Activated CD4-positive, alpha-beta T cell treated with anti-CD3 and anti-CD28 coated beads for 36 hours (primary cell): ENCODE measurements around the gene SLC2A3. TPM values are rescaled to one million over a fixed set of nuclear protein-coding genes. Genes with fewer than 3 reads are reported as not detected.
"Not testable (repeated sequence)": the region's sequence is repeated elsewhere in the genome, so short reads cannot be mapped to it uniquely, and the experiment has no call there.

Experiments used
- ATAC-seq: fragments of 200-7000 bp; cut with Tn5 transposase; one replicate; pipeline ENCODE4 v1.10.0; 2021; ENCODE audit warnings: mild to moderate bottlenecking, moderate library complexity
- CTCF ChIA-PET: fragments of 350-600 bp; sonication (Branson Sonifier 250); formaldehyde crosslinking; loops from one replicate; lab custom pipeline; 2021; ENCODE audit warnings: antibody characterized with exemption; lab: Charles Lee
- POLR2A ChIA-PET: fragments of 350-600 bp; sonication (Branson Sonifier 250); formaldehyde crosslinking; loops from one replicate; lab custom pipeline; 2021; ENCODE audit warnings: antibody characterized with exemption, inconsistent platforms; lab: Charles Lee
- DNase-seq: peaks from one replicate; pipeline ENCODE4 v3.0.0-alpha.2; 2020
- H3K27ac Mint-ChIP-seq: one replicate; pipeline ENCODE4 v1.8.0; 2021; ENCODE audit warnings: mixed read lengths
- H3K27me3 Mint-ChIP-seq: one replicate; pipeline ENCODE4 v1.8.0; 2021; ENCODE audit warnings: mixed read lengths
- H3K36me3 Mint-ChIP-seq: one replicate; pipeline ENCODE4 v1.8.0; 2021; ENCODE audit warnings: low read depth, mixed read lengths
- H3K4me1 Mint-ChIP-seq: one replicate; pipeline ENCODE4 v1.8.0; 2021; ENCODE audit warnings: mixed read lengths
- H3K4me3 Mint-ChIP-seq: one replicate; pipeline ENCODE4 v1.8.0; 2021; ENCODE audit warnings: mild to moderate bottlenecking, moderate library complexity, mixed read lengths
- H3K9me3 Mint-ChIP-seq: one replicate; pipeline ENCODE4 v1.8.0; 2021; ENCODE audit warnings: low read depth, mixed read lengths
- intact Hi-C, 2 experiments: fragments of 100-400 bp; cut with DNase I in 1 of 2; cut with micrococcal nuclease in 1 of 2; formaldehyde crosslinking; loops; one replicate each; pipeline versions ENCODE4 v1.14.2 to v1.15.1; 2022 to 2024; cut with DNase I, micrococcal nuclease
- total RNA-seq, 2 experiments: library from RNA; stranded (reverse); gene quantifications; one replicate each; pipeline ENCODE4 v1.2.3, GENCODE V29; 2021

SLC2A3 gene
- total RNA-seq, result 100 to 1,000 TPM; 396 to 511 TPM

DNA sequence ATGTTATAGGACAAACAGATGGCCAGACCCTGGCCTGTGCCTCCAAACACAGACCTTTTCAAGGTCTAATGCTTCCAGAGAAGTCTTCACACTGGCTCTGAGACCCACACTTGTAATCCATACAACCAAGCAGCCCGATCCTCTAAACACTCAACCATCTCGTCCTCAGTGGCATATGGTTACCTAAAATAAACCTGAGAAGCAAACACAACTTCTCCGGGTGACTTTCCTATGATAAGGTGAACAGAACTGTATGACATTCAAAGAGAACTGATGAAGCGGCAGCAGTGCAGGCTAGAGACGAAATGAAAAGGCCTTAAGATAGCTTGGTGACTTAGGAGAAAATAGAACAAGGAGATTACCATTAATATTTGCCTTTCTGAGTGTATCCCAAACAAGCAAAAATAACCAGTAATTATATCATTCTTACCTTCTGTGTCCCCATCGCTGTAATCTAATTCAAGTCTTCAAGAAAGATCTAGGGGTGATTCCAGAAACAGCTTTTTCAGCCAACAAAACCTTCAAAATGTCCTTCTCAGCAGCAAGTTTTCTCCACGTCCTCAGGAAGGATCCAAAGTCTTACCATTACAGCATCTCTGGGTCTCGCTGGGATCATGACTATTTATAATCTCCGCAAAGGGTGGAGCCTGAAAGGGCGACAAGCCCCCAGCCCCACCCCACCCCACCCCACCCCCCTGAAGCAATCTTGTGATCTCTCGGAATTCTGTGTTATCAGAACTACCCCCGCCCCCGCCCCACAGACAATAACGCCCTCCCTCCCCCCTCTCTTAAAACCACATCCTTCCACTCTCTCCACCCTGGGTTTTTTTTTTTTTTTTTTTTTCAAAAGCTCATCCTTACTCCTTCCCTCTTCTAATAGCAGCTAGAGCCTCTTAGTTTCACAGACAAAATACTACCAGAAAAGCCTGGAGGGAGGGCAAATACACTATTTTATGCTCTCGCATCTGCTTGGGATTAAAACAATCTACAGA is at the start of gene SLC2A3:
Gene SLC2A3, minus strand, starts transcription at position 598 of the 992 bp plus-strand sequence. Its CDS starts 153 bp downstream, at position 445.
- no peak within 1 kb of the TSS for H3K27ac Mint-ChIP-seq
- ATAC-seq, result peak; percentile 78

GRCh38 chr12:7984900-7985299 is 48.9 kb upstream of the SLC2A3 start:
- Mint-ChIP-seq H3K9me3 (no peaks in the 10 kb centered on the region), H3K4me1 (peaks cover 17% of the 10 kb centered on the region), H3K27me3 (no peaks in the 10 kb centered on the region), H3K27ac (no peak overlapping the region), H3K4me3 (no peak overlapping the region), H3K36me3 (no peaks in the 10 kb centered on the region)
- DNase-seq, result no peak
- intact Hi-C loops, result no loop called here
- ATAC-seq, result no peak
- ChIA-PET POLR2A (no interaction called here), CTCF (interaction anchor here (0.7 to 1.2 kb wide), 2 partner anchors 24 to 52 kb away, joined by 3 to 5 read pairs; no protein-coding TSS in a partner anchor)

More for the DNA sequence above, at the start of gene SLC2A3:
- ChIA-PET POLR2A (interaction anchor here (0.6 to 4.1 kb wide), 5 partner anchors 24 to 132 kb away, joined by 3 to 115 read pairs (median 6); no protein-coding TSS in a partner anchor), CTCF (interaction anchor here (0.6 to 10.2 kb wide), 7 partner anchors 23 to 142 kb away, joined by 3 to 210 read pairs (median 5); no protein-coding TSS in a partner anchor)
- intact Hi-C loops, result loop anchor here (1.0 to 10.0 kb wide), 9 partner anchors 24 to 1821 kb away; partner anchors contain the start of genes NECAP1 (in 2 of the 2), GAPDH (in 1 of the 2) and PTPN6 (in 1 of the 2)
- Mint-ChIP-seq H3K9me3 (no peaks in the 10 kb centered on the region), H3K36me3 (peaks cover 8% of the 10 kb centered on the region), H3K27me3 (no peaks in the 10 kb centered on the region), H3K4me3 (no peak within 1 kb of the TSS), H3K4me1 (peaks cover 15% of the 10 kb centered on the region)
- peak; percentile 85 for DNase-seq

GRCh38 chr12:7983460-7983859 is 47.5 kb upstream of the SLC2A3 start:
- H3K4me1 Mint-ChIP-seq, H3K4me3 Mint-ChIP-seq, POLR2A ChIA-PET, ATAC-seq, H3K27me3 Mint-ChIP-seq, H3K27ac Mint-ChIP-seq, H3K36me3 Mint-ChIP-seq, DNase-seq, H3K9me3 Mint-ChIP-seq, intact Hi-C loops: not testable (repeated sequence)
- CTCF ChIA-PET, result interaction anchor here (0.6 kb wide), 1 partner anchor 82 kb away, joined by 3 read pairs; no protein-coding TSS in a partner anchor

DNA sequence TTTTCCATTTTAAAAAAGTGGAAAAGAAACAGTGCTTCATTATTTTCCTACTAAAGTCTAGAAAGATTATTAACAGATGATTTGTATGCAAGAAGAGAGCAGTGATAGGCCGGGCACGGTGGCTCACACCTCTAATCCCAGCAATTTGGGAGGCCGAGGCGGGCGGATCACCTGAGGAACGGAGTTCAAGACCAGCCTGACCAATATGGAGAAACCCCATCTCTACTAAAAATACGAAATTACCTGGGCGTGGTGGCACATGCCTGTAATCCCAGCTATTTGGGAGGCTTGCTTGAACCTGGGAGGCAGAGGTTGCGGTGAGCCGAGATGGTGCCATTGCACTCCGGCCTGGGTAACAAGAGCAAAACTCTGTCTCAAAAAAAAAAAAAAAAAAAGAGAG is 47.0 kb upstream of the SLC2A3 start:
- intact Hi-C loops, H3K4me3 Mint-ChIP-seq, H3K4me1 Mint-ChIP-seq, POLR2A ChIA-PET, H3K27me3 Mint-ChIP-seq, H3K36me3 Mint-ChIP-seq, ATAC-seq, DNase-seq, H3K9me3 Mint-ChIP-seq, H3K27ac Mint-ChIP-seq: not testable (repeated sequence)
- CTCF ChIA-PET, result interaction anchor here (1.5 kb wide), 1 partner anchor 77 kb away, joined by 5 read pairs; no protein-coding TSS in a partner anchor

DNA sequence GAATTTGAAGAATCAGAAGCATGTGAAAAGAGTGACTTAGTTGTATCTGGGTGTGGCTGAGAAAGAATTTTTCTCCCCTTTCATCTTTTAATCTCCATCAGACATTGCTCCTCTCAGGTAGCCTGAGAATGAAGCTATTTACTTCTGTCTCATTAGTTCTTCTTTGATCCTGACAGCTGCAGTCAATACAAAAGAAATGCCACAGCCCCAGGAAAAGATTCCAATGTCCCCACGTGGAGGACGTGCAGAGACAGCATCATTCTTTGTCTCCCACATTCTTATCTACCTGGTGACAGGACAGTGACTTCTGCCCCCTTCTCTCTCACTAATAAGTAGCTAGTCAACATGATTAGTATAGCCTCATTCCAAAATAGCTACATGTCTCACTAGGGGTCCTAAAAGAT is 46.3 kb upstream of the SLC2A3 start:
- H3K4me3 Mint-ChIP-seq, H3K9me3 Mint-ChIP-seq, DNase-seq, H3K4me1 Mint-ChIP-seq, H3K27ac Mint-ChIP-seq, ATAC-seq, intact Hi-C loops, H3K27me3 Mint-ChIP-seq, POLR2A ChIA-PET, H3K36me3 Mint-ChIP-seq: not testable (repeated sequence)
- CTCF ChIA-PET, result interaction anchor here (1.2 to 1.5 kb wide), 2 partner anchors 15 to 77 kb away, joined by 5 read pairs; no protein-coding TSS in a partner anchor

DNA sequence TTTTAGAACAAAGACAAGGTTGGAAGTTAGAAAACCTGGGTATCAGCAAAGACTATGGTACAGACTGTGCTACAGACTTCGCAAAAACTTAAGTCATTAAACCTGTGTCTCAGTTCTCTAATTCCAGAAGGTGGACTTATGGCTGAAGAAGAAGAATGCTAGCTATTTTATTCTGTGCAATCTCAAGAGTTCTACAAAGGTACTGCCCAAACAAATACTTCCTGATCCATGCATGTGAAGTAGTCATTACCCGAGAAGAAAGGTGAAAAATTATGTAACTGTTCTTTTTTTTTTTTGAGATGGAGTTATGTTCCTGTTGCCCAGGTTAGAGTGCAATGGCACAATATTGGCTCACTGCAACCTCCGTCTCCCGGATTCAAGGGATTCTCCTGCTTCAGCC is 45.5 kb upstream of the SLC2A3 start:
- DNase-seq, result no peak
- no peak for ATAC-seq
- Mint-ChIP-seq H3K27me3 (no peaks in the 10 kb centered on the region), H3K36me3 (no peaks in the 10 kb centered on the region), H3K4me3 (no peak overlapping the region), H3K9me3 (no peaks in the 10 kb centered on the region), H3K4me1 (peaks cover 6% of the 10 kb centered on the region), H3K27ac (no peak overlapping the region)
- intact Hi-C loops, result no loop called here
- ChIA-PET POLR2A (interaction anchor here (0.6 kb wide), 1 partner anchor 11 kb away, joined by 9 read pairs; no protein-coding TSS in a partner anchor), CTCF (interaction anchor here (0.6 to 1.5 kb wide), 3 partner anchors 14 to 76 kb away, joined by 5 read pairs; no protein-coding TSS in a partner anchor)

- CTCF ChIA-PET, result interaction anchor here (1.1 kb wide), 1 partner anchor 15 kb away, joined by 3 read pairs; no protein-coding TSS in a partner anchor
- H3K27me3 Mint-ChIP-seq, H3K4me3 Mint-ChIP-seq, DNase-seq, H3K27ac Mint-ChIP-seq, H3K9me3 Mint-ChIP-seq, H3K36me3 Mint-ChIP-seq, POLR2A ChIA-PET, intact Hi-C loops: not testable (repeated sequence)
- H3K4me1 Mint-ChIP-seq, result peaks cover 17% of the 10 kb centered on the region
- ATAC-seq, result peak; percentile 18
These were observed 41.6 kb upstream of the SLC2A3 start for GRCh38 chr12:7977351-7978124.

DNA sequence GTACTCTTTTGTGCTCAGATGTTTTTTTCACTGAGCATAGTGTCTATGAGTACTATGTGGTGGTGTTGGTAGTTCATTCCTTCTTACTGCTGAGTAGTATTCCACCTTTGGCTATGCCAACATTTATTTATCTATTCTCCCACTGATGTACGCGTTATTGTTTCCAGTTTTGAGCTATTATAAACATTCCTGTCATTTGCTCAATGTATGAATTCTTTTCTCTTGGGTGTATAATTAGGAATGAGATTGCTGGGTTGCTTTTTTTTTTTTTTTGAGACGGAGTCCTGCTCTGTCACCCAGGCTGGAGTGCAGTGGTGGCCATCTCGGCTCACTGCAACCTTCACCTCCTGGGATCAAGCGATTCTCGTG is 37.5 kb upstream of the SLC2A3 start:
- Mint-ChIP-seq H3K4me1 (peaks cover 28% of the 10 kb centered on the region), H3K27ac (peak overlapping the region; percentile 94), H3K9me3 (no peaks in the 10 kb centered on the region), H3K4me3 (peak overlapping the region; percentile 68), H3K27me3 (no peaks in the 10 kb centered on the region), H3K36me3 (peaks cover 11% of the 10 kb centered on the region)
- POLR2A ChIA-PET, result no interaction called here
- CTCF ChIA-PET, result interaction anchor here (1.4 to 1.9 kb wide), 2 partner anchors 37 to 40 kb away, joined by 6 to 8 read pairs; partner anchors contain the start of gene SLC2A3
- ATAC-seq (no peak), DNase-seq (no peak)
- intact Hi-C loops, result no loop called here

DNA sequence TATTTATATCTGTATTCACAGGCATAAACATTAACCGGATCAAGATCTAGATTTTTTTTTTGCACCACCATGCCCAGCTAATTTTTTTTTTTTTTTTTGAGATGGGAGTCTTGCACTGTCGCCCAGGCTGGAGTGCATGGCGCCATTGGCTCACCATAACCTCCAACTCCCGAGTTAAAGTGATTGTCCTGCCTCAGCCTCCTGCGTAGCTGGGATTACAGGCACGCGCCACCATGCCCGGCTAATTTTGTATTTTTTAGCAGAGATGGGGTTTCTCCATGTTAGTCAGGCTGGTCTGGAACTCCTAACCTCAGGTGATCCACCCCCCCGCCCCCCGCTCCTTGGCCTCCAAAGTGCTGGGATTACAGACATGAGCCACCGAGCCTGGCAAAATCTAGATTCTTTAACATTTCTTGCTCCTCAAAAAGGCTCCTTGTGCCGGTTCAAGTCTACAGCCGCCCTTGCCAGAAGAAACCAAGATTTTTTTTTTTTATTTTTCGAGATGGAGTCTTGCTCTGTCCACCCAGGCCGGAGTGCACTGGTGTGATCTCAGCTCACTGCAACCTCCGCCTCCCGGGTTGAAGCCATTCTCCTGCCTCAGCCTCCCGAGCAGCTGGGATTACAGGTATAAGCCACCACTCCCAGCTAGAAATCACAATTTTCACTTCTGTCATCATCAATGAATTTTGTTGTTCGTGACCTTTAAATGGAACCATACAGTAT is 36.9 kb upstream of the SLC2A3 start:
- DNase-seq (no peak), ATAC-seq (no peak)
- peaks cover 32% of the 10 kb centered on the region for H3K4me1 Mint-ChIP-seq
- no peaks in the 10 kb centered on the region for H3K27me3 Mint-ChIP-seq
- ChIA-PET POLR2A (interaction anchor here (0.6 to 0.7 kb wide), 2 partner anchors 10 to 51 kb away, joined by 6 to 7 read pairs; no protein-coding TSS in a partner anchor), CTCF (interaction anchor here (0.6 to 1.9 kb wide), 2 partner anchors 21 to 40 kb away, joined by 4 to 8 read pairs; no protein-coding TSS in a partner anchor)
- peaks cover 14% of the 10 kb centered on the region for H3K36me3 Mint-ChIP-seq
- peak overlapping the region; percentile 68 for H3K4me3 Mint-ChIP-seq
- intact Hi-C loops, result no loop called here
- H3K27ac Mint-ChIP-seq, result peak overlapping the region; percentile 94
- H3K9me3 Mint-ChIP-seq, result no peaks in the 10 kb centered on the region

- H3K9me3 Mint-ChIP-seq, H3K27me3 Mint-ChIP-seq, DNase-seq, intact Hi-C loops: not testable (repeated sequence)
- Mint-ChIP-seq H3K27ac (peak overlapping the region; percentile 94), H3K36me3 (peaks cover 18% of the 10 kb centered on the region), H3K4me3 (peak overlapping the region; percentile 68), H3K4me1 (peaks cover 31% of the 10 kb centered on the region)
- CTCF ChIA-PET, result interaction anchor here (13.0 kb wide), 1 partner anchor 36 kb away, joined by 210 read pairs; the partner anchor contains the start of gene SLC2A3
- POLR2A ChIA-PET, result interaction anchor here (0.6 to 0.7 kb wide), 2 partner anchors 10 to 52 kb away, joined by 6 to 7 read pairs; no protein-coding TSS in a partner anchor
- peak; percentile 34 for ATAC-seq
These were observed 36.3 kb upstream of the SLC2A3 start for GRCh38 chr12:7972269-7972668.
